ENCODE data around the gene PAFAH1B2.
"Not testable (repeated sequence)": the region's sequence is repeated elsewhere in the genome, so short reads cannot be mapped to it uniquely, and the experiment has no call there.

Gene PAFAH1B2

DNA sequence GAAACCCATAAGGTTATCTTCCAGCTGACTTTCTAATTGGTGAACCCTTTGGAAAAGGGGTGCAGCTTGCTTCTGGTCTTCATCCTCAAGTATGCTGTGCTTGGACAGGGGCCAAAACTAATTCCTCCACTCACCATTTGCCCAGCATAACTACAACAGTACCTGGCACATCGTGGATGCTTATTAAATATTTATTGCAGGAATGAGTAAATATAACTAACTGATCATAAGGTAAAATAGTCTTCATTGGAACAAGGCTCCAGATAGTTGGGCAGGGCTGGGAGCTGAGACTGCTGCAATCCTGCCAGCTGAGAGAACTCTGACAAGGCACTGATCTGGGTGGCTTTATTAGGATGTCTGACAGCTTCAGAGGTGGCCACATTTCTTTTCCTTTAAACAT lies 32.1 kb downstream of the PAFAH1B2 start:
- DNase-seq = no peak

DNA sequence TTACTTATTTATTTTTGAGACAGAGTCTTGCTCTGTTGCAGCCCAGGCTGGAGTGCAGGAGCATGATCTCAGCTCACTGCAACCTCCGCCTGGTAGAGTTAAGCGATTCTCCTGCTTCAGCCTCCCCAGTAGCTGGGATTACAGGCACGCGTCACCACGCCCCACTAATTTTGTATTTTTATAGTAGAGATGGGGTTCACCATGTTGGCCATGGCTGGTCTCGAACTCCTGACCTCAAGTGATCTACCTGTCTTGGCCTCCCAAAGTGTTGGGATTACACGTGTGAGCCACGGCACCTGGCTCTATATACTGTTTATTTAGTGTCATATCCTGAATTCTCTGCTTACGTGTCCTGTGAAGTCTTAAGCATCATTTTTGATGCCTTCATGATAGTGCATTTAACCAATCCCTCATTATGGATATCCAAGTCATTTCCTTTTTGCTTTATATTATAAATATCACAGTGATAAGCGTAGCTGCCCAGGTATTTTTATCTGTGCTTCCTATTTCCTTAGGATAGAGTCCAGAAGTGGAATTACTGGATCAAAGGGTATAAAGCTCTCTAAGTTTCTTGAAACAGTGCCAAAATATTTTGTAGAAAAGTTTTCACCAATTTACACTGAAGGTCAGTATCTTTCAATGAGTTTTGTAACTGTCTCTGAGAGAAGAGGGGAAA lies 33.6 kb downstream of the PAFAH1B2 start:
- no peak for DNase-seq

DNA sequence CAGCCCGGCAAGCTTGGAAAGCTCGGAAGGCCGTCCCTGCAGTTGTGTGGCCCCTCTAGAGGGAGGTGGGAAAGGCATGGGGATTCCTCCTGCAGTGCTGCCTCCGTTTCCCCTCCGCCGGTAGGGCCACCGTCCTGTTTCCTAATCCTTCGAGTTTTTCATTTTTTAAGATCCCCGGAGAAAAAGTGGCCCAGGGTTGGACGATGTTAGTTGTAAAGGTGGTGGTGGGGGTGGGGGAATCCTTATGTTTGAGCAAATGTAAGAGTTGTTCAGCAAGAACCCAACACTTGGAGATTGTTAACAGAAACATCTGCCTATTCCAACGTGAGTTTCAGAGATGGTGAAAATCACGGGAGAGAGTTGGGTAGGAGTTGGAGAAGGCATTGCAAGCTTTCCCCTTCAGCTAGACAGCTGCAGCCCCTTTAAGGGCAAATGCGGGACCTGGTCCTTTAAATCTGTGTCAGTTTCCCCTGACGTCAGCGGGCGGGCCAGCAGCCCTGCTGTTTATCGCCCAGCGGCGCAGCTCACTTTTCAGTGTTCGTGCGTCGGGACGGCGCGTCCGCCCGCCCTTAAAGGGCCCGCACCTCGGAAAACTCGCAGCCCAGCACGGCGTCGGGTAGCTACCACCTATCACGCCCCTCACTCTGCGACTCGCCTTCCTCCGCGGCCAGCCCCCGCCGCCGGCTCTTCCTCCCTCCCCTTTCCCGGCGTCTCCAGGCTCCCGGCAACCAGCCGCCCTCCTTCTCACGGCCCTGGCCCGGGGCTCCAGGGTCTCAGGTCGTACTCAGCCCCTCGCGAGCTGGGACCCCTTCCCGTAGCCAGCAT lies 34.3 kb downstream of the PAFAH1B2 start, which contains the start of gene SIDT2:
Gene SIDT2, plus strand, starts transcription at position 534 of the 825 bp plus-strand sequence. CDS start 521 bp downstream, outside the sequence.
- peak; percentile 88 to 92 for DNase-seq

DNA sequence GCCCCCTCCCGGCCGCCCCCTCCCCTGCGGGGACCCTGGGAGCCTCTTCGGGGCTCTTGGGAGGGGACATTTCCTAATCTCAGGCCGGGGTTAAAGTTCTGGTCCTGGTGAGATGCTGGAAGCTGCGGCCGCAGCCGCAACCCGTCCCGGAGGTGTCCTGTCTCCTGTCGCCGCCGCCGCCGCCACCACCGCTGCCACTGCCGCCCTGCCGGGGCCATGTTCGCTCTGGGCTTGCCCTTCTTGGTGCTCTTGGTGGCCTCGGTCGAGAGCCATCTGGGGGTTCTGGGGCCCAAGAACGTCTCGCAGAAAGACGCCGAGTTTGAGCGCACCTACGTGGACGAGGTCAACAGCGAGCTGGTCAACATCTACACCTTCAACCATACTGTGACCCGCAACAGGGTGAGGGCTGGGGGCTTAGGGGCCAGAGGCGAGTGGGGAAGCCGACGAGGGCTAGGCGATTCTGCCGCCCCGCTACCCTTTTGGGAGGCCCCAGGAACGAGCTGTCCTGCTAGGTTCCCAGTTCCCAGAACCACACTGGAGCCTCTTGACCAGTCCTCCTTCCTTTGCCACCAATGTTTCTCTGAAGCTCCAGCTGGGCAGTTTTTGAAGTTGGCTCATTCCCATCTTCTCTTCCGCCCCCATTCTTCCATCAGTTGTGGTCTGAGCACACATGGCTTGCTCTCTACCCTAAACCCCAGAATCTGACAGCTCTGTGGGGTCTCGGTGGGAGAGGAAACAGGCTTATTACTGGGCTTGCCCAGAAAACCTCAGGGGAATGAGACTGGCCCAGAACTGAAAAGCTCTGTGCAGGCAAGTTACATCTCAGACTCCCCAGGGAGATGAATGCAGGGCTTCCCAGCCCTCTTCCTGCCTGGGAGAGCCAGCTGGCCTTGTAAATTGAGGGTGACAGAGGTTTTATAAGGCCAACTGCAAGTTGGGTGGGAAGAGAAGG lies 35.2 kb downstream of the PAFAH1B2 start:
- DNase-seq = peak; percentile 45 to 53

DNA sequence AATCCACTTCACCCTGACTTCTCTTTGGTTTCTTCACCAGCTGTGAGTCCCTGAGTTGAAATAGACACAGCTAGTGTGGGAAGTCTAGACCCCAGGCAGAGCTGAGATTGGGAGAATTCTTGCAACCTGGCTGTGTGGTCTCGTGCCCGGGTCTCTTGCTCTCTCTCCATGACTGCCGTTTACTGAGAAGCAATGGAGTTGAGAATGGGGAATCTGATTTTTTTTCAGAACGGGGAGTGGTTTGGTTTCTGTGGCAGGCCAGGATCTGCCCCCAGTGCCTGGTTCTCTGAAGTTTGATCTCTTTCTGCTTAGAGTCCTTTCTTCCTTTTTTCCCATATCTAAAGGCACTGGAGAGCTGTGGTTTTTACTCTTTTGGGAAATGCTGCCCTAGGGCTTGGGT lies 35.9 kb downstream of the PAFAH1B2 start:
- peak in 1 of 2 experiments; percentile 3 for DNase-seq

DNA sequence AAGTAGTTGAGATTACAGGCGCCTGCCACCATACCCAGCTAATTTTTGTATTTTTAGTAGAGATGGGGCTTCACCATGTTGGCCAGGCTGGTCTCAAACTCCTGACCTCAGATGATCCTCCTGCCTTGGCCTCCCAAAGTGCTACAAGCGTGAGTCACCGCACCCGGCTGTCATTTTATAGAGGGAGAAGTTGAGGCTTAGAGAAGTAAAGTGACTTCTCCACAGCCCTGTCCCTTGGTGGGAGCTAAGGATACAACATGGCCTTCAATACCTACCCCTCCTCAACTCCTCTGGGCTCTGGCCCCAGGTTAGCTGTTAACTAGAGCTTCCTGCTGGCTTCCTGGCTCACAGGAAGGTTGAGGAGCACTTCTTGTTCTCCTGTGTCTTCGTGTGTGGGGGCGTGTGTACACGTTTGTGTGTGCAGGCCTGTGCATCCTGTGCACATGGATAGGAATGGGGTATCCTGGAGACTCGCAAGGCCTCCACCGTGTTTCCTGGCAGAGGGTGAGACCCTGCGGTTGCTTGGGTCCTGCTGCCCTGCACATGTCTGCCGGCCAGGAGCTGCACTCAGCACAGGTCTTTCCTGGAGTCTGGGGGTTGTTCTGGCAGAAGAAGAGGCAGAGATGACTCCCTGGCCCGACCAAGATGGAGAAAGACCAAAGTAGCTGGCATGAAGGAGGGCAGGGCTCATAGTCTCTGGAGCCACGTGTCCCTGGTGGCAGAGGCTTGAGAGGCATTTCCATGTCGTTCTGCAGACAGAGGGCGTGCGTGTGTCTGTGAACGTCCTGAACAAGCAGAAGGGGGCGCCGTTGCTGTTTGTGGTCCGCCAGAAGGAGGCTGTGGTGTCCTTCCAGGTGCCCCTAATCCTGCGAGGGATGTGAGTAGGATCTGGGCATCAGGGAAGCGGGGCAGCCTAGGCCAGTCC lies 36.8 kb downstream of the PAFAH1B2 start:
- DNase-seq = peak; percentile 66 to 75

DNA sequence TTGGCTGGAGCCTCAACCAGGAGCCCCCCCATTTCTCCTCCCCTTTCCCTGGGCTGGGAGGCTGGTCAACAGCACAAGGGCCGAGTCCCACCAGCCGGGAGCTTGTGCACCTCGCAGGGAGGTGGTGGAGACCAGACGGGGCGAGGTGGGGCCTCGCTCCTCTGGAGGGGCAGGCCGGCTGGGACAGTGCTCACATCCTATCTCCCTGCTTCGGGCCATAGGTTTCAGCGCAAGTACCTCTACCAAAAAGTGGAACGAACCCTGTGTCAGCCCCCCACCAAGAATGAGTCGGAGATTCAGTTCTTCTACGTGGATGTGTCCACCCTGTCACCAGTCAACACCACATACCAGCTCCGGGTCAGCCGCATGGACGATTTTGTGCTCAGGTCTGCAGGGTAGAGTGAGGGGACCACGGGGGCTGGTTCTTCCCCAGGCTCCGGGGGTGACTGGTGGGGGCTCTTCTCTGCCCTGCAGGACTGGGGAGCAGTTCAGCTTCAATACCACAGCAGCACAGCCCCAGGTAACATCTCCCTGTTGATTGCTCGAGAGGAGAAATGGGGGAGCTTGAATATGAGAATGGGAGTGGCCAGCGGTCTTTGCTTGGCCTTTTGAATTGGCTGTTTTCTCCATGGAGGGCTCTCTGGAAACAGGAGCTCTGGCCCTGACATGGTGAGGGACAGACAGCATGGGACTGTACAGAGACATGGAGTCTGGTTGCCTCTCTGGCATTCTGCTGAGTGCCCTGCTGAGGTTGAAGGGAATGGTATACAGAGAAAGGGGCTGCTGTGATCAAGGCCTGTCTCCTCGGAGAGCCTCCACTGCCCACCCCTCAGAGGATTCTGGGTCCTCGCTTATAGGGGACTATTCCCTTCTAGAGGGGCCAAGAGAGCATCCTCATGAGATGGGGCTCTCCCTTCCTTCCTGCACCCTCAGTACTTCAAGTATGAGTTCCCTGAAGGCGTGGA lies 37.8 kb downstream of the PAFAH1B2 start:
- peak in 1 of 2 experiments; percentile 1 for DNase-seq

DNA sequence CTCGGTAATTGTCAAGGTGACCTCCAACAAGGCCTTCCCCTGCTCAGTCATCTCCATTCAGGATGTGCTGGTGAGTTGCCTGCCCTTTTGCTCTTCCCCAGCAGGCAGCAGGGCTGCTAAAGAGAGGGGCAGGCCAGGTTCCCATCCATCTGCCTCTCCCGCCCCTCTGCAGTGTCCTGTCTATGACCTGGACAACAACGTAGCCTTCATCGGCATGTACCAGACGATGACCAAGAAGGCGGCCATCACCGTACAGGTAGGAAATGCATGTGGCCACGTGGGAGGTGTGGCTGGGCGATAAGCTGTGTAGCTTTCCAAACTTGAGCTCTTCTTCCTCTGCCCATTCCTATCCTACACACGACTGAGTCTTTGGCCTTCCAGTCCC lies 38.5 kb downstream of the PAFAH1B2 start:
- DNase-seq = no peak

DNA sequence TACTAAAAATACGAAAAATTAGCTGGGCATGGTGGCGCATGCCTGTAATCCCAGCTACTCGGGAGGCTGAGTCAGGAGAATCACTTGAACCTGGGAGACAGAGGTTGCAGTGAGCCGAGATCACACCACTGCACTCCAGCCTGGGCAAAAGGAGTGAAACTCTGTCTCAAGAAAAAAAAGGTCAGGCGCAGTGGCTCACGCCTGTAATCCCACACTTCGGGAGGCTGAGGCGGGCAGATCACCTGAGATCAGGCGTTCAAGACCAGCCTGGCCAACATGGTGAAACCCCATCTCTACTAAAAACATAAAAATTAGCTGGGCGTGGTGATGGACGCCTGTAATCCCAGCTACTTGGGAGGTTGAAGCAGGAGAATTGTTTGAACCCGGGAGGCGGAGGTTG lies 39.1 kb downstream of the PAFAH1B2 start:
- DNase-seq = not testable (repeated sequence)

DNA sequence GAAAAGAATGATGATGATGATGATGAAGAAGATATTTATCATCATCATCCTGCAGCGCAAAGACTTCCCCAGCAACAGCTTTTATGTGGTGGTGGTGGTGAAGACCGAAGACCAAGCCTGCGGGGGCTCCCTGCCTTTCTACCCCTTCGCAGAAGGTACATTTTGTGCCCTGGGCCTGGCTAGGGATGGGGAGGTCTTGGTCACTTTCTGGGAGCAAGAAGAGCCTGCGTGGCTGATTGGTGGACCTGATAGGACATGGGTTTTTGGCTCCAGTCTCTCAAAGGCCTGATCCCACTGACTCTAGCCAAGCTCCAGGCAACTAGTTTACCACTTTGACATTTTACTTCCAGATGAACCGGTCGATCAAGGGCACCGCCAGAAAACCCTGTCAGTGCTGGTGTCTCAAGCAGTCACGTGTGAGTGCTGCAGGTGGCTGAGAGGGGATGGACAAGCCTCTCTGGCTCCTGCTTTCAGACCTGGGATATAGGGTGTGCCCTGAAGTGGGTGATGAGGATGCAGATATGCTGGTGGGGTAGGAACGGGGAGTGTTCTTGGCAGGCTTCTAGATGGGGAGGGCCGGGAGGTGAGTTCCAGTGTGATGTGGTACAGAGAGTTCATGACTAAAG lies 39.8 kb downstream of the PAFAH1B2 start:
- peak in 1 of 2 experiments; percentile 1 for DNase-seq

DNA sequence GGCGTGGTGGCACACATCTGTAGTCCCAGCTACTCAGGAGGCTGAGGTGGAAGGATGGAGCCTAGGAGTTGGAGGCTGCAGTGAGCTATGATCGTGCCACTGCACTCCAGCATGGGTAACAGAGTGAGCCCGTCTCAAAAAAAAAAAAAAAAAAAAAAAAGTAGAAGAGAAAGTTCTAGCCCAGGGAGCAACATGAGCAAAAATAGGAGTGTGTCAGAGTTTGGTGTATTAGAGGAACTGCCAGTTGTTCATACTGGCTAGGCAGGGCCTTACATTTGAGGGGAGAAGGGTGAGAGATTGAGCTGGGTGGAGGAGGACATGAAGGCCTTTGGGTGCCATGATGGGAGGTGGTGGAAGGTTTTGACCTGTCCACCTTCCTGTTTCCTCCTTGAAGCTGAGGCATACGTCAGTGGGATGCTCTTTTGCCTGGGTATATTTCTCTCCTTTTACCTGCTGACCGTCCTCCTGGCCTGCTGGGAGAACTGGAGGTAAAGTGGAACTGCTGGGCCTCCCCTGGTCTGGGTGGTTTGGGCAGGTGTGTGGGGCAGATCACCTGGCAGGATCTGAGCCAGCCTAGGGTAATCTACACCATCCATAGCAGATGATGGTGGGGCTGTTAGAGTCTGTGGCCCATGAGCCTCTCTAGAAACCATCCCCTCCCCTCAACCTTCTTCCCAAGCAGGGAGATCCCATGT lies 41.8 kb downstream of the PAFAH1B2 start:
- DNase-seq = no peak

DNA sequence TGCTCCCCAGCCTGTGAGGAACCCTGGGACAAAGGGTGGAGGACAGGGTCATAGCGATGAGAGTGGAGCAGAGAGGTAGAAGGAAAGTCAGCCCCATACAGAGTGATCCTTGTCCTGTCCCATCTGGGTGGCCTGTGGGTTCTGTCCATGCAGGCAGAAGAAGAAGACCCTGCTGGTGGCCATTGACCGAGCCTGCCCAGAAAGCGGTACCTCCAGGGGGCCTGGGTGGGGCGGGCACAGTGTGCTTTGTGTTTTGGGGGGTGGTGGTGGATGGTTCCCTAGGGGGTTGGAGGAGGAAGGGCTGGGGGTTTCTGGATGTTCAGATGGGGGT lies 42.3 kb downstream of the PAFAH1B2 start:
- DNase-seq = no peak

DNA sequence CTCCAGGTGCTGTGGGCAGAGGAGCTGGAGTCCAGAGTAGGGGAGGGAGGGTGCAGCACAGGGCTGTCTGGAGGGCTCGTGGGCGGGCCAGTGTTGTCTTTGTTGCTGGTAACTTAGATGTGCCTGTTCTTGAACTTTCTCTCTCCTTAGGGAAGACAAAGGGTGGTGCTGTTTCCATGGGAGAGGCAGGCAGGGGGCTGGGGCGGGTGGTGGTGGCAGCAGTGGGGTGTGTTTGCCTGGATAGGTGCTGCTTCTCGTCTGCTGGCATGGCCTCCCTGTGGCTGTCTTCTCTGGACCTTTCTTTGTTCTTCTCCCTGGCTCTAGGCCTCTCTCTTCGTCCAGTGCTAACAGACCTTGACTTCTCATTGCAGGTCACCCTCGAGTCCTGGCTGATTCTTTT lies 42.9 kb downstream of the PAFAH1B2 start:
- no peak for DNase-seq

DNA sequence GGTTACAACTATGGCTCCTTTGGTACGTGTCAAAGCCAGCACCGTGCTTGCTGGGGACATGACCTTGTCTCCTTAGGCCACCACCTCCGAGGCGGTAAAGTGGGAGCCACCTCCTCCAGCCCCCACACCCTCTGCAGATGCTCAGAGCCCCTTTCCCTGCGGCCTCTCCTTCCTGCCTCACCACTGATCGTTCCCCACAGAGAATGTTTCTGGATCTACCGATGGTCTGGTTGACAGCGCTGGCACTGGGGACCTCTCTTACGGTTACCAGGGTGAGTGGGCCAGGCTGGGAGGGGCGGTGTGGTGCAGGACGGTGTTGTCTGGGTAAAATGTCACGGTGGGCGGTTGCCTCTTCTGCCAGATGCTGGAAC lies 43.3 kb downstream of the PAFAH1B2 start:
- no peak for DNase-seq

DNA sequence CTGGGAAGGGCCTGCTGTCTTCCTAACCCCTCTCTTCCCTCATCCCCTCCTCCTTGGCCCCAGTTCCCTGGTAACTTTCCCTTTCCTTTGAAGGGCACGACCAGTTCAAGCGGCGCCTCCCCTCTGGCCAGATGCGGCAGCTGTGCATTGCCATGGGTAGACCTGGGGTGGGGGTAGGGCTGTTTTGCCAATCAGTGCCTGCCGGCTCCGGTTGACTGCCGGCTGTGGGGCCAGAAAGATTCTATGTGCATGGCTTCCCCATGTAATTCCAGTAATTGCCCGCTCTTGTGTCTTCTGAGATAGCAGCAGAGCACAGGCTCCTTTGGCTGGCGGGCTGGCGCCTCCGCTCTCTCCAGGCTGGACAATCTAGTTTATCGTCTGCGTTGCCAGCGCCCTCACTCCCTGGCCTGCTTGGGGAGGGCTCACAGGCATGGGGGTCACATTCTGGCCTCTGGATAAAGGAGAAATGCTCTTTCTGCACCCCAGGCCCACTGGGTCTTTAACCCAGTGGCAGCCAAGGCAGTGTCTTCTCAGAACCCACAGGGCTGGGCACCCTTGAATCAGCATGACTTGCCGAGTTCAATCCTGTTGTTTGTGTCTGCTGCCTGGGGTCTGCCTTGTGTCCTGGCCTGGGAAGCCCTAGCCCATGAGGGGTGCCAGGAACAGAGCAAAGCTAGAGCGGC lies 43.9 kb downstream of the PAFAH1B2 start:
- DNase-seq = no peak

DNA sequence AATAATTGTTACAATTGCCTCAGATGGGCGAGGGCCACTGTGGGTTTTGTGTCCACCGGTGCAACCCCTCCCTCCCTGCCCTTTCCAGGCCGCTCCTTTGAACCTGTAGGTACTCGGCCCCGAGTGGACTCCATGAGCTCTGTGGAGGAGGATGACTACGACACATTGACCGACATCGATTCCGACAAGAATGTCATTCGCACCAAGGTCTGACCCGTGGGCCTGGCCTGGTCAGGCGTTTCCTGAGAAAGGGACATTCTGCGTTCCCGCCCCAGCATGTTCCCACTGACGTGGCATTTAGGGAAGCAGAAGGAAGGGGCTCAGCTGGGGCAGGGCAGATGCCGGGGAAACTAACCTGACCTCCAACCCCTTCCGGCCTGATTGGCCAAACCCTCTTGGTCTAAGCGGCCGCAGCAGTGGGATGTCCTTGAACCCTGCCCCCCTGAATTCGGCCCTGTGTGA lies 44.6 kb downstream of the PAFAH1B2 start:
- DNase-seq = no peak

DNA sequence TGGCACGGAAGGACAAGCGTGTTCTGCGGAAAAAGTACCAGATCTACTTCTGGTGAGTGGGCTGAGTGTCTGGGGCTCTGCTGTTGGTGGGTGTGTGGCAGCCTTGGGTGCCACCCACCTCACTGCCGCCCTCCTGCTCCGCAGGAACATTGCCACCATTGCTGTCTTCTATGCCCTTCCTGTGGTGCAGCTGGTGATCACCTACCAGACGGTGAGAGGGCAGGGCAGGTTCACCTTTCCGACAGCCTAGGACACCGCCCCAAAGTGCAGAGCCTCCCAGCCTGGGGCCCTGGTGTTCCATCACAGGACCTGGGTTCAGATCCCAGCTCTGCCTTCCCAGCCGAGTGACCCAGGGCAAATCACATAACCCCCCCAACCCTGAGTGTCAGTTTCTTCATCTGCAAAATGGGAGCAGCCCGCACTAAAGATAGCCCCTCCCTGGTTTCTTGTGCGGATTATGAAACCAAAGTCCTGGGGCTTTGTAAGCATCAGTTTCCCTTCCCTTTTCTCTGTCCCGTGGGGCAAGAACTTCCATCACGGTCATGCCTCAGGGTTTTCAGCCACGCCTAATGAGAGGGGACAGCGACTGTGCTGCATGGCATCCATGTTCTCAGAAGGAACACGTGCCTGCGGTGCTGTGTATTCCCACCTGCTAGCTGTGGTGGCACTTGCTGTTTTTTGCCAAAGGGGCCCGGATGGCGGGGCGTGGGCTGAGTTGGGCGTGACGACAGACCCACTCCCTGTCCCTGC lies 45.3 kb downstream of the PAFAH1B2 start:
- DNase-seq = no peak

DNA sequence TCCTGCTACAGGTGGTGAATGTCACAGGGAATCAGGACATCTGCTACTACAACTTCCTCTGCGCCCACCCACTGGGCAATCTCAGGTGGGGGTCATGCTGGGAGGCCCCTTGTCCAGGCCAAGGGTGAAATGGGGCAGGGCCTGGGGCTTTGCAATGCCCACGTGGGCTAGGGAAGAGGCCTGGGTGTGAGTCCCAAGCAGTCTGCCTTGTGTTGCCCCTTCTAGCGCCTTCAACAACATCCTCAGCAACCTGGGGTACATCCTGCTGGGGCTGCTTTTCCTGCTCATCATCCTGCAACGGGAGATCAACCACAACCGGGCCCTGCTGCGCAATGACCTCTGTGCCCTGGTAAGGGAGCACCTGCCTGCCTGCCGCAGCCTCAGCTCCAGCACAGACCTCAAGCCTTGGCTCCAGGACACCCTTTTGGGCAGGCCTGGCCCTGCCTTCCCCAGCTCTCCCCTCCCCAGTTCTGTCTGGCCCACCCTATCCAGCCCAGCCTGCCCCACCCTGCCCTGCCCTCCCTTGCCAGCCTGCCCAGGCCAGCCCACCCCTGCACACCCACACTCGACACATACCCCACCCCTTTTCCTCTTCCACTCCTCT lies 46.0 kb downstream of the PAFAH1B2 start:
- no peak for DNase-seq
